WERI-Rb-1 (cell line): ENCODE data around the gene ZNF740.
A peak's percentile ranks its signal among the peaks of the same experiment; 100 is the strongest.

Experiments
- DNase-seq: peaks from one replicate; pipeline ENCODE4 v3.0.0-alpha.2; 2020
- H3K27ac ChIP-seq: fragments of 250-450 bp; sonication (Bioruptor Pico); 2 replicates; pipeline ENCODE4 v1.5.1; 2020; ENCODE audit warnings: mild to moderate bottlenecking, moderate library complexity
- H3K27me3 ChIP-seq: fragments of 250-450 bp; sonication (Bioruptor Pico); 2 replicates; pipeline ENCODE4 v1.5.1; 2021; ENCODE audit warnings: mild to moderate bottlenecking, low read depth, moderate library complexity; ENCODE audit not compliant: insufficient read depth, severe bottlenecking
- H3K36me3 ChIP-seq: fragments of 250-450 bp; sonication (Bioruptor Pico); 2 replicates; pipeline ENCODE4 v1.5.1; 2020; ENCODE audit warnings: mild to moderate bottlenecking, moderate library complexity
- H3K4me3 ChIP-seq: 2 replicates; pipeline ENCODE4 v1.5.1; 2011; ENCODE audit warnings: low read depth, mild to moderate bottlenecking, control low read depth, low read length
- H3K9me3 ChIP-seq: fragments of 250-450 bp; sonication (Bioruptor Pico); 2 replicates; pipeline ENCODE4 v1.5.1; 2021; ENCODE audit warnings: mild to moderate bottlenecking, moderate library complexity; ENCODE audit not compliant: severe bottlenecking
- TF ChIP-seq, protein P1 (sequence below): IDR thresholded peaks from 2 replicates; pipeline ENCODE4 v1.5.1; 2011; ENCODE audit warnings: low read depth, mild to moderate bottlenecking, control low read depth, inconsistent platforms, low read length

ZNF740 gene

DNA sequence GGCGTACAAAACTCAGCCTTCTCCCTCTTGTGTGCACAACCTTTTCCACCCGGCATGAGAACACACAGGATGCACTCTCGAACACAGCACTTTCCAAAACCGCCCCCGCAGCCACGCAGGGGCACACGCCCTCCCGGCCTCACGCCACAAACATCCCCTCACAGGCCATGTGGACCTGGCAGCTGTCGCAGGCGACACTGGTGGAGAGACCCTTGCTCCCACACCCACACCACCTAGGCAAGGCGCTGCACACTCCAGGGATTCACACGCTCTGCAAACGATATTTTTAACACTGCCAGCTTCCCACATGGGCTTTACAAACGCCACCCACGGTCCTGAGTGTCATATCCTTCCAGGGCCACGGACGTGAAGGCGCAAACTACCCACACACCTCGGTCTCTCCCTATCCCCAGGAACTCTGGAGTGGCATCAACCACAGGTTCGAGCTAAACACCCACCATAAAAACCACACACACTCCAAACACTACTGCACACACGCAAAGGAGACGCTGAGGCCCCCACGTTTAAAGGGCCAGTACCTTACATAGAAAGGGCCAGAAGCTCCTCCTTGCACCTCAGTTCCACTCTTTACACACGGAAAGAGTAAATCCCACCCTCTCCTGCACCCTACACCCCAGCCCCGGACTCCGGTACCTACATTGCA lies 38.9 kb downstream of the ZNF740 start:
- H3K36me3 ChIP-seq = no peaks in the 10 kb centered on the region
- H3K4me3 ChIP-seq = peak overlapping the region; percentile 59
- no peaks in the 10 kb centered on the region for H3K9me3 ChIP-seq
- no peak for DNase-seq
- no peaks in the 10 kb centered on the region for H3K27me3 ChIP-seq
- TF ChIP-seq, protein P1, sequence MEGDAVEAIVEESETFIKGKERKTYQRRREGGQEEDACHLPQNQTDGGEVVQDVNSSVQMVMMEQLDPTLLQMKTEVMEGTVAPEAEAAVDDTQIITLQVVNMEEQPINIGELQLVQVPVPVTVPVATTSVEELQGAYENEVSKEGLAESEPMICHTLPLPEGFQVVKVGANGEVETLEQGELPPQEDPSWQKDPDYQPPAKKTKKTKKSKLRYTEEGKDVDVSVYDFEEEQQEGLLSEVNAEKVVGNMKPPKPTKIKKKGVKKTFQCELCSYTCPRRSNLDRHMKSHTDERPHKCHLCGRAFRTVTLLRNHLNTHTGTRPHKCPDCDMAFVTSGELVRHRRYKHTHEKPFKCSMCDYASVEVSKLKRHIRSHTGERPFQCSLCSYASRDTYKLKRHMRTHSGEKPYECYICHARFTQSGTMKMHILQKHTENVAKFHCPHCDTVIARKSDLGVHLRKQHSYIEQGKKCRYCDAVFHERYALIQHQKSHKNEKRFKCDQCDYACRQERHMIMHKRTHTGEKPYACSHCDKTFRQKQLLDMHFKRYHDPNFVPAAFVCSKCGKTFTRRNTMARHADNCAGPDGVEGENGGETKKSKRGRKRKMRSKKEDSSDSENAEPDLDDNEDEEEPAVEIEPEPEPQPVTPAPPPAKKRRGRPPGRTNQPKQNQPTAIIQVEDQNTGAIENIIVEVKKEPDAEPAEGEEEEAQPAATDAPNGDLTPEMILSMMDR = no peak
- H3K27ac ChIP-seq = no peak overlapping the region

DNA sequence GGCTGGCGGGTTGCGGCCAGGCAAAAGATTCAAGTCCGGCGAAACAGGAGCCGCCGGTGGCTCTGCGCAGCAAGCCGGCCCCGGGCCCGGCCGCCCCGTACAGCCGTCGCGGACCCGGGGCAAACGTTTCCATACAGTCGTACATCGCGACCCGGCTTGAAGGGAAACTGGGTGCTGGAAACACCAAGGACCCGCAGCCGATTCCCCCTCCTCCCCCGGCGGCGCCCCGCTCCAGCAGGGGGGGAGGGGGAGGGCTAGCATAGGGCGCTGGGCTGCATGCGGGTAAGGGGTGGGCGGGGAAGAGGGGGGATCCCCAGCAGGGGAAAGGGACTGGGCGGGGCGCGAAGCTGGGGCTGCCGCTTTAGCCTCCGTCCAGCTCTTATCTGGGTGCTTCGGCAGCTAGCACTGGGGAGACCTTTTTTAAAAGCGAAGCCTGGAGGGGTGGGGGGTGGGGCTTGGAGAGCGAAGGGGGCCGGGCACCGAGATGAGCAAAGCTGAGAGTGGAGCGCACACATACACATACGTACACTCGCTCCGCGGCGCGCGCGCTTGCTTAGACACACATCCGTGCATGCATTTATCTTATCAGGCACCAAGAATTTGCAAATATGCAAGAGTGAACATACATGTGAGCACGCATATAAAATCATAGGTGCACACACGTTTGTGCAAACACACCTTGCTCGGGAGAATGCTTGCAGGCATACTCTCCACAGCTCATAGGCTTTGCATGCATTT lies 39.6 kb downstream of the ZNF740 start:
- TF ChIP-seq, protein P1 = no peak
- H3K36me3 ChIP-seq = no peaks in the 10 kb centered on the region
- DNase-seq = peak; percentile 61
- H3K27me3 ChIP-seq = no peaks in the 10 kb centered on the region
- no peaks in the 10 kb centered on the region for H3K9me3 ChIP-seq
- peak overlapping the region; percentile 59 for H3K4me3 ChIP-seq
- H3K27ac ChIP-seq = peak overlapping the region; percentile 36; the same call in 1 of the 2 replicates

DNA sequence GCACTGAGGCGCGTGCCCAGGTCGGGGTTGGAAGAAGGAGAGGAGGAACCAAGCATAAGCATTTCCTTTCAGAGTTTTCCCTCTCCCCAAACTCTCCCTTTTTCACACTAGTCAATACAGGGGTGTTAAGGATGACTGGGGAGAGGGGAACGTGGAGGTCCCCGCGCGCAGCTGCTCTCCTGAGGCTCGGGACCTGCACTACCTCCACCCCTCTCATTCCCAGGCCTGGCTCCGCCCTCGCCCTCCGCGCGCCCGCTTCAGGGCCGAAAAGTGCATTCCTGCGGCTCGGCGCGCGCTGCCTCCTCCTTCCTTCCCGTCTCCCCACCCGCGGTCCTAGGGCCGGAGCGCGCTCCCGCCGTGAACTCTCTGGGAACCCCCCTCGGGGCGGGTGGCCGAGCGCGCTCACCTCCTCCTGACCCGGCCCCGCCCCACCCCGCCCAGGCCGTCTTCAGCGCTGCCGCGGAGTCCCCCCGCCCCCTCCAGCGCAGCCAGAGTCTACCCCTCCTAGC lies 40.2 kb downstream of the ZNF740 start:
- Histone ChIP-seq H3K27me3 (no peaks in the 10 kb centered on the region), H3K9me3 (no peaks in the 10 kb centered on the region), H3K36me3 (no peaks in the 10 kb centered on the region), H3K4me3 (peak overlapping the region; percentile 59), H3K27ac (peak overlapping the region; percentile 80)
- DNase-seq = peak; percentile 92
- TF ChIP-seq, protein P1 = no peak

DNA sequence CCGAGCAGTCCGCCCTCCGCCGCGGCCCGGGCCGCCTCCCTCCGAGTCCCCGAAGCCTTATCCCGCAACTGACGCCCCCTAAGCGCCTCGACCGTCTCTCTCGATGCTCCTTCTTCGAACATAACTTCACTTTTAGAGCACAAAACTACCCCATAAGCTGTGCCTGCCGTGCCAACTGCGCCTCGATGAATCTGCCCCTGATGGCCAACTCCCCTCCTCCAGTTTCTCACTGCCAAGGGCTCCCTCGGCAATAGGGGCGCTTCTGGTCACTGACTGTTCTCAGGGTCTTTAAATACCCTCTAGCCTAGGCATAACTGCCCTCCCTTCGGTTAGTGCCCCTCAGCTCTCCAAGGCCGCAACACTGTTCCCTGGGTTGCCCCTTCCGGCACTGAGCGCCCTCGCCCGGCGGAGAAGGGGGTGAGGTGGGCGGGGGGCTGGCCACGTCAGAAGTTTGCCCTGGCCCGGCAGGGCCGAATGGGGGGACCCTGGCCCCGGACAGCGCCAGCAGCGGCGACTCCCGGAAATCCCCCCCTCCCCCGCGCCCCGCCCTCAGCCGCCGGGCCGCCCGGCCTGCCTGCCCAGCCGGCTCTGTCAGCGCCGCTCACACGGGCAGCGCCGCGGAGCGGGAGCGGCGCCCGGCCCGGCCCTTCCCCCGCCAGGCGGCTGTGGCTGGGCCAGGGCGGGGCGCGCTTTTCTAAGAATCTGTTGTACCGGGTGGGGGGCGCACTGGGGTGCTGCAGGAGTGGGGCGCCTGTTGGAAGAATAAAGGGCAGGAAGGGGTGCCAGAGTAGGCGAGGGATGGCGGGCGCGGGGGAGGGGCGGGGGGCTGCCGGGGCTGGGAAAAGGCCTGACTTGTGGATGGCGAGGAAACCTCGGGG lies 40.9 kb downstream of the ZNF740 start:
- peak overlapping the region; percentile 80 for H3K27ac ChIP-seq
- DNase-seq = peak; percentile 75
- H3K27me3 ChIP-seq = no peaks in the 10 kb centered on the region
- peak overlapping the region; percentile 59 for H3K4me3 ChIP-seq
- H3K36me3 ChIP-seq = no peaks in the 10 kb centered on the region
- TF ChIP-seq, protein P1 = no peak
- H3K9me3 ChIP-seq = no peaks in the 10 kb centered on the region

DNA sequence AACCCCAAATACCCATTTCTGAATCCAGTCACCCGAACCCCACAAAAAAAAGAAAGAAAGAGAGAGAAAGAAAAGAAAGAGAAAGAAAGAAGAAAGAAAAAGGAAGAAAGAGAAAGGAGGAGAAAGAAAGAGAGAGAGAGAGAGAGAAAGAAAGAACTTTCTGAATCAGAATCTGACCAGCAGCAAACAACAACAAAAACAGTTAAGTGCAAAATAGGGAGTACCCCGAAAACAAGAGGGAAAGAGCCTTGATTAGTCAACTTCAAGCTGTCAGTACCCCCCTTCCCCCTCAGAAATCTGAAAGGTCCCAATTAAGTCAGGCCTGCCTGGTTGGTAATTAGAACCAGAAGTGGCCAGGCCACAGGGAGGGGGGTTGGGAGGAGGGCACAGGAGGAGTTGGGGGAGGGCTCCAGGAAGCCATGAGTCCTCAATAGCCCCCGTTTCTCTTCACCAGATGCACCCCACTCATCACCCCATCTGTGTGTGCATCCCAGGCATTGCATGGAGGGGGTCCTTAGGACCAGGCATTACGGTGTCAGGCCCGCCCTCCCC lies 41.7 kb downstream of the ZNF740 start:
- peak overlapping the region; percentile 59 for H3K4me3 ChIP-seq
- TF ChIP-seq, protein P1 = no peak
- H3K27ac ChIP-seq = peak overlapping the region; percentile 80
- H3K36me3 ChIP-seq = no peaks in the 10 kb centered on the region
- no peaks in the 10 kb centered on the region for H3K27me3 ChIP-seq
- no peak for DNase-seq
- H3K9me3 ChIP-seq = no peaks in the 10 kb centered on the region
